ENCODE results near the gene SUFU. TPM values are rescaled to one million over a fixed set of nuclear protein-coding genes. Genes with fewer than 3 reads are reported as not detected.
A peak's percentile ranks its signal among the peaks of the same experiment; 100 is the strongest.

Gene SUFU
- total RNA-seq, 1 experiment from 2014 or later, result 1.7 TPM

DNA sequence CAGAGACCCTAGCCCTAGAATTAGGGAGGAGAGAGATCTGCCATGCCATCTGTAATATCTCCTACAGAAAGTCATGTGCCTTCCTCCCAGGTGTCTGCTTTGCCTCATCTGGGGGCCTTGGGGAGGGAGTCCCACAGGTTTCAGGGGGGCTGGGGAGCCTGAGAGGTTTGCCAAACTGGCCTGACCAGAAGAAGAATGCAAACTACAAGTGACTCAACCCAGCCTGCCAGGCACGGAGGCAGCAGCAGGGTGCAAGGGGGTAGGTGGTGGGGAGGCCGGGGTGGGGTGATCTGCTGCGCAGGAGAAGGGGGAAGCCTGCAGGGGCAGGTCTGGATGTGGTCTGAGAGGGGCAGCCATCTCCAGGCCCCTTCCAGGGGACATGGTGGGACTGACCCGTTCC, 130.9 kb downstream of the SUFU start:
- no peak for DNase-seq (ENCODE audit: low spot score)

- DNase-seq (ENCODE audit: low spot score), result no peak
Observed at GRCh38 chr10:102635377-102635776, 131.6 kb downstream of the SUFU start.

DNA sequence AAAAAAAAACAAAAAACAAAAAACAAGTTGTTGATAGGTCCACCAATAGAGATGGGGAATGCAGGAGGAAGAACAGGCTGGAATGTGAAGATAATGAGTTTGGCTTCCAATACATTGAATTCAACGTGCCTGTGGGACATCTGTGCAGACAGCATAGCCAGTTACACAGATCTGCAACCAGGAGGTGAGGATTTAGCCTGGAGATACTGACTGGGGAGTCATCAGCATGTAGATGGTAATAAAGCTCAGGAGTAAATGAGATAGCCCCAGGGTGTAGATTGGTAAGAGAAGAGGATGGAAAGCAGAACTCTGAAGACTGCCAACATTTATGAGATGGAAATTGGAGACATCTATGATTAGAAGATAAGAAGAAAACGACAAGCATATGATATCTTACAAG, 135.8 kb downstream of the SUFU start:
- DNase-seq (ENCODE audit: low spot score), result no peak

DNA sequence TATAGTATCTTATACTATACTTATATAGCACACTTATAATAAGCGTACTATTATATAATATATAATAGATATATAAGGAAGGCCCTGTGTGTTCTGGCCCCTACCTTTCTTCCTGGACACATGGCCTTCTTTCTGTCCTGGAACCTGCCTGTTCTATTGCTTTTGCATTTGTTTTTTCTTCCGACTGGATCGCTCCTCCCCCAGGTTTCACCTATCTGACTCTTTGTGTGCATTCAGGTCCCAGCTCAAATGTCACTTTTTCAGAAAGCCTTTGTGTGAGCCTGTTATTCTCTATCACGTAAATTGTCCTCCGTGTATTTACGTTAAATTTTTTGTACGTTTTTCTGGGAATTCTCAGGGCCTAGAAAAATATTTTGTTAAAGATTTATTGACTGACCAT, 137.6 kb downstream of the SUFU start:
- no peak for DNase-seq (ENCODE audit: low spot score)

DNA sequence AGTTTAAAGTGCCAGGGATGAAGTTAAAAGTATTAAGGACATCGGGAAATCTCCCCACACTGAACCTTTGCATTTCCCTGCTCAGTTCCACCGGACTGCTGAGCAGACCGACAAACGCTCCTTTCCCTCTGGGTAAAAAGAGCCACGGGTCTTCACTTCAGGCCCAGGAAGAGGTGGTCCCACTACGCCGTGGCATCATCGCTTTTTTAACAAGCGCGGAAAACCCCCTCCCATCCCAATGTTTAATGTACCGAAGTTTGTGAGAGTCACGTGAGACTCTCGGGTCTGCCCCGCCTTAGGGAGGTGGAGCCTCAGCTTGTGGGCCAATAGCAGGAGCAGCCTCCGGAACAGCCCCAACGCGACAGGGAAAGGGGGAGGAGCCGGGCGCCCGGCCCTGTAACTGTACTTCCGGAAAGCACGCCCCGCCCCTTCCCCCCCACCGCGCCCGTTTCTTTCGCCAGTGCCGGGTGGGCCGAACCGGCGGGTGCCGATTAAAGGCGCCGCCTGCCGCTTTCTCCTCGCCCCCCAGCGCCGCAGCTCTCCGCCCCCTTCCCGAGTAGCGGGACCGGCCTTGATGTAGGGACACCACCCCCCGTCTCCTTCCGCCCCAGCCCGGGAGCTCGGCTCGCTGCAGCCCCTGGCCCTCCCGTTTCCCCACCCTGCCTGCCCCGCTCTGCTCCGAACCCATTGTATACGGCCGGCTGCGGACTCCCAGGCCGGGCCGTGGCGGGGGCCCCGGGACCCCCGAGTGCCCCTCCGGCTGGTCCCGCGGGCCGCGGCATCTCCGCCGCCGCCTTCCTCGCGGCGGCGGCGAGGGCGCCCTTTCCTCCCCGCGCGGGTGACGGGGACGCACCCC, 138.3 kb downstream of the SUFU start:
- DNase-seq (ENCODE audit: low spot score), result peak; percentile 95

- no peak for DNase-seq (ENCODE audit: low spot score)
Observed at GRCh38 chr10:102642736-102643335, 139.1 kb downstream of the SUFU start.

- peak; percentile 58 for DNase-seq (ENCODE audit: low spot score)
Observed at GRCh38 chr10:102643336-102644065, 139.7 kb downstream of the SUFU start.

DNA sequence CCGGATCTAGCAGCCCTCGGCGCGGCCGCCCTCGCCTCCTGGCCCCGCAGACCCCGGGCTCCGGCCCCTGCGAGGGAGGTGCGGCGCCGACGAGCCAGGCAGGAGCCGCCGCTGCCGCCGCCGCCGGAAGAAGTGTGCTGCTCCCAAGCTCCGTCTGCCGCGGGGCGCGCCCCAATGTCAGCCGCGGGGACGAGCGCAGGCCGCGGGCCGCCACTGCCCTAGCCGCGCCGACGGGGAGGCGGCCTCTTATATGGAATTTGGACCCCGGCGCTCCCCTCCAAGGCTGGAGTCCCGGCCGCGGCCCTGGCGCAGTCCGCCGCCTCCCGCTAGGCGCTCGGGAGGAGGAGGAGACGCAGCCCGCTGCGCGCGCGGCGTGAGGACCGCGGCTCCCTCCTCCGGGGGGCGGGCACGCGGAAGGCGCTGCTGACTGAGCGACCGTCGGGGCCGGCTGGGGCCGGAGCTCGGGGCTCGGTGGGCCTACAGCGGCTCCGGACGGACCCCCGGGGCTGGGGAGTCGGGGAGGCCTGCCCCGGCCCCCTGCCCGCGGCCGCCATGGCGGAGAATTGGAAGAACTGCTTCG, 140.4 kb downstream of the SUFU start, which contains the start of gene TRIM8:
TSS of gene TRIM8 (plus strand) at position 414 of the 580 bp plus-strand sequence. CDS start at position 553, 139 bp downstream.
- no peak for DNase-seq (ENCODE audit: low spot score)

GRCh38 chr10:102644646-102645387, 141.0 kb downstream of the SUFU start:
- DNase-seq (ENCODE audit: low spot score), result peak; percentile 72

DNA sequence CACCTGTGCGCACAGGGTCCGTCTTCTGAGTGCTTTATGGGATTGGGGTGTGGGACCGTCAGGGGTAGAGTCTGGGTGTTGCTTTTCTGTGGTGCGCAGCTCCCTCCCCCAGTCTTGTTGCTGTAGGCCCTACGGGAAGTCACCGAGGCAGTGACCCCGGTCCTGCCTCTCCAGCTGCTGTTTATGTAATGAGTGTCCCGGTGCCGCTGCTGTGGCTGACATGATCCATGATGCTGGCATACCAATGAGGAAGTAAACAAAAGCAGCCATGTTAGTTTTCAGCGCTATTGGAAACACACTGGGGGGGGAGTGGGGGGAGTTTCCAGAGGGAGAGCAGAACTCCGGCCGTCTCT, 141.6 kb downstream of the SUFU start:
- peak; percentile 80 for DNase-seq (ENCODE audit: low spot score)

DNA sequence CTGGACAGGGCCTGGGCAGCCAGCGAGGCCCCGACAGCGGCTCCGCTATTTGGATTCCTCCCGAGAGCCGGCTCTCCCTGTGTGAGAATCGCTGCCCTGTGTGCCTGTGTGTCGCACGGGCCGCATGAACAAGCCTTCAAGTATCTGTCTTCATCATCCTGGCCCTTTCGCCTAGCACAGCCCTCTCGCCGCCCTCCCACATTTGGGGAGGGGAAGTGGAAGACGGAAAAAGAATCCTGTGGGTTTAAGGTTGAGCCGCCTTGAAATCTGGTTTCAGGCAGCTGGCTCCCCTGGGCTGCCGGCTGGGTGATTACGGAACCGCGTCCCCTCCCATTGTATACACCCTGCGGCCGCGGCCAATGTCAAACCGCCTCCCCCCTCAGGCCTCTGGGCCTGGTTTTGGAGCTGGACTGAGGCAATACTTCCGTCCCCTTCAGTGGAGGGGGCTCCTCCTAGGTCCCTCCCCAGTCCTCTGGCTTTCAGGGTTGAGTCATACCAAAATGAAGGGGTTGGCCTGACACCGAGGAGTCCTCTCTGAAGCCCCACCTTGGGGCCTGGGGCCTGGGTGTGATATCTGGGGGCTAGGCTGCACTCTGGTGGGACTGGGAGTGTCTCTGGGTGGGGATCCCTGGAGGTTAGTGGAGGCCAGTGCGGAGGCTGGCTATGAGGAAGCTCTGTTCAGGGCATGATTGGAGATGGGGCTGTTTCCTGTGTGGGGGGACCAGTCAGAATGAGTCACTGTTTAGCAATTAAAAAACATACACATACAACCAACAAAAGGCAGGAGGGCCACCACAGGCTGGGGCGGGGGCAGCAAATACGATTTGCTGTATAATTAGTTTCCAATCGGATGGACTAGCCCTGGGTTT, 142.2 kb downstream of the SUFU start:
- DNase-seq (ENCODE audit: low spot score), result peak; percentile 92

- no peak for DNase-seq (ENCODE audit: low spot score)
Observed at GRCh38 chr10:102646610-102647442, 143.1 kb downstream of the SUFU start.

- DNase-seq (ENCODE audit: low spot score), result no peak
Observed at GRCh38 chr10:102647443-102648268, 143.9 kb downstream of the SUFU start.

DNA sequence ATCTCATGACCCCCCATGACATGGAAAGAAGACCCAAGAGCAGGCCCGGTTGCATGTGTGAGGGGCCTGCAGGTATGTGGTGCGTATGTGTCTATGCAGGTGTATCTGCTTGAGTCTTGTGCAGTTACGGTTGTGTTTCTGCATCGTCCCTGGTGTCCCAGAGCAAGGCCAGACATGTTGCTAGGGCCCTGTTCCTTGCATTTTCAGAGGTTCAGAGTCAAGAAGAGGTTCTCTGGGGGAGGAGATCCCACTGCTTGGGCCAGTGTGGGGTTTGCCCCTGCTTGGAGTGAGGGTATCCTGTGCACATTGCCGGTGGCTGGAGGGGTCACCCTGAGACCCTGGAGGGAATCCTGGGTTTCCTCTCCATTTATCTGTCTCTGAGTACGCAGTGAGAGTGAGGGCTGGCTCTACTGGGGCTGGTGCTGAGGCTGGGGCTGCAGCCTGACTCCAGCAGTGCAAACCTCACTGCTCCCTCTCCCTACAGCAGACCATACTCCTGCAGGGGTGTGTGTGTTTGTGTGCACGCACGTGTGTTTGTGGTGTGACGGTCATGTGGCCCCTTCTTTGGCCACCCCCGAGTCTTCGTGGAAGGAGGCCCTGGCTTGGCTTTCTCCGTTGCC, 144.6 kb downstream of the SUFU start:
- DNase-seq (ENCODE audit: low spot score), result no peak

DNA sequence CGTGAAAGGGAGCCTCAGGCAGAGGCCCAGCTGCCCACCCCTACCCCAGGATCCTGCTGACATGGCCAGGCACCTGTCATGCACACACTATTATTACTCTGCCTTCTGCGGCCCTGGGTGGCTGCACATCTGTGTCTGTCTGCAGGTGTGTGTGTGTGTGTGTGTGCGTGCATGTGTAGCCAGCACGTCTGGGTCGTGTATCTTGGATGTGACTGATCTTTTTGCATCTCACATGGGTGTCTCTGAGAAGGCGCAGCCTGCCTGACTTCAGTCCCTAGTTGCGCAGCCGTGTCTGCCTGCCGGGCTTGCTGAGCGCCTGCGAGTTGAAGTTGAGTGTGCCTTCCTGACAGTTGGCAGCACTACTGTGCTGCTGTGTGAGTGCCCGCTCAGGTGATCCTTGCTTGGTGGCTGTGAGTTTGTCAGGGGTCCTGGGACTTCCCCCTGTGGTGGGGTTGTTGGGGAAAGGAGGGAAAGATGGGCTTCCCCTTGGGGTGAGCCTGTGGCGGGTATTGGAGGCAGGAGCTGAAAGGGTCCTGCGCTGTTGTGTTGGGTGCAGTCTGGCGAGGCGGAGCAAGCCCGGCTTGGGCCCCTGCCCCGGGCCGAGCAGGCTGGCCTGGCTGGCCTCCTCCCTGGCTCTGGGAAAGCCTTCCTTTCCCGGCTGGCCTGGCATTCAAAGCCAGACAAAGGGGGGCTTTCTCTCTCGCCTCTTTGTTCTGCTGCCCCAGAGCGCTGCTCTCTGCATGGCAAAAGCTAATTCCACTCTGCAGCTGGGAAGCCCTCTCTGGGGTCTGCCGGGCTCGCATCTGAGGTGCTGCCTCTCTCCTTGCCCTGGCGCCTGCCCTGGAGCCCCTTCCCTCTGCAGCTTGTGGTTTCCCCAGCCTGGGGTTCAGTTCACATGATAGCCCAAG, 145.4 kb downstream of the SUFU start:
- no peak for DNase-seq (ENCODE audit: low spot score)

- no peak for DNase-seq (ENCODE audit: low spot score)
Observed at GRCh38 chr10:102649797-102650654, 146.3 kb downstream of the SUFU start.
